GM18508 (cell line): ENCODE data around the gene DISP3.

ENCODE experiments used
- ATAC-seq: cut with Tn5 transposase; IDR thresholded peaks from one replicate; pipeline ENCODE4 v1.9.1; 2021; ENCODE audit warnings: moderate number of reproducible peaks; ENCODE audit not compliant: insufficient read depth, unreplicated experiment

The DISP3 gene

GRCh38 chr1:11478571-11479374, at the start of gene DISP3:
Gene DISP3 (plus strand): TSS chr1:11479155. CDS start chr1:11500993, 21,838 bp downstream.
- ATAC-seq = no peak

GRCh38 chr1:11429226-11429625, 49.7 kb upstream of the DISP3 start:
- no peak for ATAC-seq

GRCh38 chr1:11429935-11430334, 49.0 kb upstream of the DISP3 start:
- no peak for ATAC-seq

GRCh38 chr1:11431941-11432507, 46.9 kb upstream of the DISP3 start:
- no peak for ATAC-seq

- no peak for ATAC-seq
Observed at GRCh38 chr1:11432526-11432925, 46.4 kb upstream of the DISP3 start.

- ATAC-seq = no peak
Observed at GRCh38 chr1:11434501-11434900, 44.5 kb upstream of the DISP3 start.

- no peak for ATAC-seq
Observed at GRCh38 chr1:11434926-11435325, 44.0 kb upstream of the DISP3 start.

GRCh38 chr1:11438996-11439395, 40.0 kb upstream of the DISP3 start:
- ATAC-seq = no peak

- no peak for ATAC-seq
Observed at GRCh38 chr1:11441211-11441952, 37.6 kb upstream of the DISP3 start.

- ATAC-seq = no peak
Observed at GRCh38 chr1:11443043-11443442, 35.9 kb upstream of the DISP3 start.

- ATAC-seq = no peak
Observed at GRCh38 chr1:11443961-11444658, 34.8 kb upstream of the DISP3 start.

GRCh38 chr1:11444907-11445306, 34.0 kb upstream of the DISP3 start:
- no peak for ATAC-seq

- ATAC-seq = no peak
Observed at GRCh38 chr1:11447903-11448302, 31.1 kb upstream of the DISP3 start.

GRCh38 chr1:11448373-11449099, 30.4 kb upstream of the DISP3 start:
- no peak for ATAC-seq

- no peak for ATAC-seq
Observed at GRCh38 chr1:11449100-11449403, 29.9 kb upstream of the DISP3 start.

GRCh38 chr1:11450310-11450709, 28.6 kb upstream of the DISP3 start:
- ATAC-seq = no peak

- ATAC-seq = no peak
Observed at GRCh38 chr1:11453742-11454491, 25.0 kb upstream of the DISP3 start.

GRCh38 chr1:11455967-11456570, 22.9 kb upstream of the DISP3 start:
- ATAC-seq = no peak

GRCh38 chr1:11456965-11457364, 22.0 kb upstream of the DISP3 start:
- ATAC-seq = no peak
